ENCODE data around the gene OXT.

DNA sequence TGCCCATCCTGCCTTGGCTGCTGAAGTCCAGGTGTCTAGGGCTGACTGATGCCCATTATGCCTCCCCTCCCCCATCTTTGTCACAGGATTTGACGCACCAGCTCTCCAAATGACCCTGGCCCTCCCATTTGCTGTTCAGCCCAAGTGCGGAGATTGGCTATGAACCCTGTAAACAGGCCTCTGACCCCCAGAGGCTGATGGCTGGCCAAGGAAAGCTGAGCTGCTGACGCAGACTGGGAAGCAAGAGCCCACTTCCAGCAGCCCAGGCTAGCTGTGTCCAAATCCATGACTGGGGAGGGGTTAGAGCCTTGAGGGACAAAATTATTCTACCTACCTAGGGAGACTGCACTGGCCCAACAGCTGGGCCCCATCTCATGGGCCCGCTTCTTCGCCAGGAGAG lies 28.8 kb upstream of the OXT start:
- TF ChIP-seq POLR2A (IDR thresholded peaks at IDR 0.05), result no peak
- TF ChIP-seq, protein P1, sequence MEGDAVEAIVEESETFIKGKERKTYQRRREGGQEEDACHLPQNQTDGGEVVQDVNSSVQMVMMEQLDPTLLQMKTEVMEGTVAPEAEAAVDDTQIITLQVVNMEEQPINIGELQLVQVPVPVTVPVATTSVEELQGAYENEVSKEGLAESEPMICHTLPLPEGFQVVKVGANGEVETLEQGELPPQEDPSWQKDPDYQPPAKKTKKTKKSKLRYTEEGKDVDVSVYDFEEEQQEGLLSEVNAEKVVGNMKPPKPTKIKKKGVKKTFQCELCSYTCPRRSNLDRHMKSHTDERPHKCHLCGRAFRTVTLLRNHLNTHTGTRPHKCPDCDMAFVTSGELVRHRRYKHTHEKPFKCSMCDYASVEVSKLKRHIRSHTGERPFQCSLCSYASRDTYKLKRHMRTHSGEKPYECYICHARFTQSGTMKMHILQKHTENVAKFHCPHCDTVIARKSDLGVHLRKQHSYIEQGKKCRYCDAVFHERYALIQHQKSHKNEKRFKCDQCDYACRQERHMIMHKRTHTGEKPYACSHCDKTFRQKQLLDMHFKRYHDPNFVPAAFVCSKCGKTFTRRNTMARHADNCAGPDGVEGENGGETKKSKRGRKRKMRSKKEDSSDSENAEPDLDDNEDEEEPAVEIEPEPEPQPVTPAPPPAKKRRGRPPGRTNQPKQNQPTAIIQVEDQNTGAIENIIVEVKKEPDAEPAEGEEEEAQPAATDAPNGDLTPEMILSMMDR (IDR thresholded peaks at IDR 0.05), result no peak
